Hepatic stellate cell (primary cell): Measurements from ENCODE around the gene FBXO31.
"Not testable (repeated sequence)": the region's sequence is repeated elsewhere in the genome, so short reads cannot be mapped to it uniquely, and the experiment has no call there.

Experiments
- DNase-seq: peaks from one replicate; pipeline ENCODE4 v3.0.0; 2011; ENCODE audit warnings: low spot score

The FBXO31 gene

GRCh38 chr16:87411375-87412271 lies 28.0 kb upstream of the FBXO31 start:
- no peak for DNase-seq

GRCh38 chr16:87410968-87411367 lies 27.4 kb upstream of the FBXO31 start:
- DNase-seq: no peak

- no peak for DNase-seq
Observed at GRCh38 chr16:87410530-87410929, 27.0 kb upstream of the FBXO31 start.

GRCh38 chr16:87409781-87410180 lies 26.2 kb upstream of the FBXO31 start:
- no peak for DNase-seq

GRCh38 chr16:87409153-87409552 lies 25.6 kb upstream of the FBXO31 start:
- no peak for DNase-seq

GRCh38 chr16:87407511-87408112 lies 24.0 kb upstream of the FBXO31 start:
- DNase-seq: no peak

- DNase-seq: no peak
Observed at GRCh38 chr16:87406495-87407088, 23.0 kb upstream of the FBXO31 start.

- no peak for DNase-seq
Observed at GRCh38 chr16:87404764-87405625, 21.4 kb upstream of the FBXO31 start.

- no peak for DNase-seq
Observed at GRCh38 chr16:87395181-87395842, 11.7 kb upstream of the FBXO31 start.

GRCh38 chr16:87393680-87394055 lies 10.1 kb upstream of the FBXO31 start:
- DNase-seq: no peak

GRCh38 chr16:87392821-87393679 lies 9.5 kb upstream of the FBXO31 start:
- DNase-seq: peak; percentile 50

GRCh38 chr16:87391950-87392820 lies 8.6 kb upstream of the FBXO31 start, which contains the start of gene MAP1LC3B:
TSS of gene MAP1LC3B (plus strand) at chr16:87392336. CDS start at chr16:87392428, 92 bp downstream.
- DNase-seq: peak; percentile 97

GRCh38 chr16:87391324-87391949 lies 7.9 kb upstream of the FBXO31 start:
- DNase-seq: peak; percentile 38

GRCh38 chr16:87390641-87391323 lies 7.2 kb upstream of the FBXO31 start:
- no peak for DNase-seq

GRCh38 chr16:87389914-87390313 lies 6.3 kb upstream of the FBXO31 start:
- not testable (repeated sequence) for DNase-seq

- DNase-seq: no peak
Observed at GRCh38 chr16:87389245-87389644, 5.7 kb upstream of the FBXO31 start.

- no peak for DNase-seq
Observed at GRCh38 chr16:87388818-87389134, 5.2 kb upstream of the FBXO31 start.

GRCh38 chr16:87387942-87388817 lies 4.6 kb upstream of the FBXO31 start:
- peak; percentile 98 for DNase-seq
